Activated CD4-positive, alpha-beta T cell treated with anti-CD3 and anti-CD28 coated beads, Interleukin-2, Interleukin-4, amounts not matched to agents 100 ng/mL and 50 ng/mL, durations not matched to agents 16 hours and 8 hours (primary cell): ENCODE data around the gene KLK7.
"Not testable (repeated sequence)": the region's sequence is repeated elsewhere in the genome, so short reads cannot be mapped to it uniquely, and the experiment has no call there.

Source experiments
- DNase-seq: peaks from one replicate; pipeline ENCODE4 v3.0.0-alpha.2; 2020; ENCODE audit warnings: low spot score

KLK7 gene

GRCh38 chr19:51010066-51010795, 26.5 kb upstream of the KLK7 start:
- DNase-seq, result no peak

GRCh38 chr19:51009061-51009891, 25.6 kb upstream of the KLK7 start:
- DNase-seq, result no peak

GRCh38 chr19:51007488-51007887, 23.8 kb upstream of the KLK7 start:
- DNase-seq, result no peak

DNA sequence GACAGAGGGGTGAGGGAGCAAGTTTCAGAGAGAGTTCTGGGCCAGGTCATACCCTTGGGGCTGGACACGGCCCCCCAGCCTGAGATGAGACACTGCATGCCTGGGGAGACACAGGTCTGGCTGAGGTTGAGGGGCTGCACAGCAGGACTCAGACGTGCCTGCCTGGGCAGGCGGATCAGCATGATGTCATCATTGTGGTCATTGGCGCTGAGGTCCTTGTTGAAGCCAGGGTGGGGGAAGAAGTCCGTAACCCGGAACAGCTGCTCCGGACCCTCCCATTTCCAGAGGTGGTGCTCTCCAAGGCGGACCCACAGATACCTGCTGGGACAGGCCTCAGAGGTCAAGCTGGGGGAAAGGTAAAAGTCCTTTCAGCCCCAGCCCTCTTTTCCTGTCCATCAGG, 22.7 kb upstream of the KLK7 start:
- no peak for DNase-seq

GRCh38 chr19:51005248-51005647, 21.5 kb upstream of the KLK7 start:
- DNase-seq, result no peak

DNA sequence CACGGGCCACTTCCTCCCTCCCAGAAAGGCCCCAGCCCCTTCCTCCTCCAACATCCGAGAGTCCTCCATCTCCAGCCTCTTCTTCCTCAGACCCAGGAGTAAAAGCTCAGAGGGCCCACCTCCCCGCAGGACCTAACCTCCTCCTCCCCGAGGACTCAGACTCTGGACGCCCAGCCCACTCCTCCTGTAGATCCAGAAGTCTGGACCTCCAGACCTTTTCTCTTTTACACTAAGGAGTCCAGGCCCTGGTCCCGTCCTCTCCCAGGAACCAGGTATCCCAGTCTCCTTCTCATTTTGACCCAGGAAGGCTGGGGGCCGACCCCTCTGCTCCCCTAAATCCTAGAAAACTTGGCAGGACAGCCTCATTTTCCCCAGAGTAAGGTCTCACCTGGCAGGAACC, 19.6 kb upstream of the KLK7 start:
- no peak for DNase-seq

DNA sequence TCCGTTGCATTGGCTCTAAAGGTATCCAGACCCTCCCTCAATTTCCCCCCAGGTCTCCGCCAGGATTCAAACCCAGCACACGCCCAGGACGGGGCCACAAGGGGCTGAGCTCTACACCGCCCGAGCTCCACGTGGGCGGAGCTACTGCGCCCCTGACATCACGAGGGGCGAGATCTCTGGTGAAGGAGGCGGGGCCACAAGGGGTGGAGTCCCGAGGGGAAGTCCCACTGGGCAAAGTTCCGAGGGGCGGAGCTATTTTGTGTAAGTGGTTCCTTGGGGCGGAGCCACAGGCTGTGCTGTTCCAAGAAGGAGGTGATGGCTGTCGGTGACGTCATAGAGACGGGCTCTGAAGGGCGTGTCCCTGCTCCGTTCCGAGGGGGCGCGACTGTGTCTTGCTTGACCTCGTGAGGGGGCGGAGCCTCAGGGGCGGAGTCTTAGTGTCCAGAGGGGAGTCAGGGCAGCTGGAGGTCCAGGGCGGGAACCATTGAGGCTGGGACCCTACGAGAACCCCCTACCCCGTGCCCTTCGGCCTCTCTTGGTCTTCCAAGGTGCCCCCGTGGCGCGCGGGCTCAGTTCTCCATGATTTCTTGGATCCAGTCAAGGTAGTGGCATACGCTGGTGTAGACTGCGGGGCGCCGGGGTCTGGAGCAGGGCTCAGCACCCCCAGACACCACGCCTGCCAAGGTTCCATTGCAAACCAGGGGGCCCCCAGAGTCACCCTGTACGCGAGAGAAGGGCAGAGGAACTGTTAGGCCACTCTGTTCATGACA, 19.0 kb upstream of the KLK7 start:
- peak; percentile 31 for DNase-seq

- no peak for DNase-seq
These were observed 18.4 kb upstream of the KLK7 start for GRCh38 chr19:51002089-51002532.

DNA sequence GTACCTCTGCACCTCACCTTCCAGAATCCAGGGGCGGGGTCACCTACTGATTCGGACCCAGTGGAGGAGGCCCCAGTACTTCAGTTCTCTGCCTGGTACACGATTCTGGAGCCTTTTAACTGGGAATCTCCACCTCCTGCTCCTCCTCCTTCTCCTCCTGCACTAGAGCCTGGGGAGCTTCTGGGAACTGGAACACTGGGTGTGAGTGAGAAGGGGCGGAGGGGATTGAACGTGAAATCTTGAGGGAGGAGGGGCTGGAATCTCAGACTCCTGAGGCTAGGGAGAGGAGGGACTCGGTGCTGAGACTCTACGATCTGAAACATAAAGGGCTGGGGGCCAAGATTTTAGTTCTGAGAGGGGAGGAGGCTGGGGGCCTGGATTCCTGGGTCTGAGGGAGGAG, 17.8 kb upstream of the KLK7 start, which contains the start of gene KLK8:
Gene KLK8 (minus strand): TSS at position 90 of the 400 bp plus-strand sequence. CDS start 437 bp downstream, outside the sequence.
- DNase-seq, result no peak

DNA sequence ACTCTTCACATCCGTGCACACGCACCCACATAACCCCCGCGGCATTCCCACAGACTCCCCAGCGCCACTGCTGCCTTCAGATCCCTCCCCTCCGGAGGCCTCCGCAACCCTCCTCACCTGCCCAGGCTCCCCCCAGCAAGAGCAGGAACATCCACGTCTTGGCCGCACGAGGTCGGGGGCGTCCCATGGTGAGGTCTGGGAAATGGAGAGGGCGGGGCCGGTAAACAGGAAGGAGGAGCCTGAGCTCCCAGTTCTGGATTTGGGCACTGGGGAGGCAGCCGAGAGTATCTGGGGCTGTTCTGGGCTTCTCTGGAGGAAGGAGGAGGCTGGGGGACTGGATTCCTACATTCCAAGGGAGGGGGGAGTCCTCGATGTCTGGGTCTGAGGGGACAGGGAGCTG, 17.3 kb upstream of the KLK7 start:
- no peak for DNase-seq

- no peak for DNase-seq
These were observed 16.7 kb upstream of the KLK7 start for GRCh38 chr19:51000426-51000825.

DNA sequence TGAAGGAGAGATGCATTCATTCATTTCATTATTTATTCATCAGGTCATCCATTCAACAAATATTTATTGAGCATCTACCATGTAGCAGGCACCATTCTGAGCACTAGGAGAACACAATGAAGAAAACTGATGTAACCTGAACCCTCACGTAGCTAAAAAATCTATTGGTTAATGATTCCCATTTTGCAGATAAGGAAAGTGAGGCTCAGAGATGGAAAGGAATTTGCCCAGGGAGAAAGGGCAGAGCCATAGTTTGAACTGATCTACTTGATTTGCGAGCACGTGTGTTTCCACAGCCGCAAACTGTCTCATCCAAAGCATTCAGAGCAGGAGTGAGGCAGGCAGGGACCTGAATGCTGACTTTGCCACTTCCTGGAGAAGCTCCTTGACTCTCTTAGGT, 15.0 kb upstream of the KLK7 start:
- DNase-seq, result no peak

DNA sequence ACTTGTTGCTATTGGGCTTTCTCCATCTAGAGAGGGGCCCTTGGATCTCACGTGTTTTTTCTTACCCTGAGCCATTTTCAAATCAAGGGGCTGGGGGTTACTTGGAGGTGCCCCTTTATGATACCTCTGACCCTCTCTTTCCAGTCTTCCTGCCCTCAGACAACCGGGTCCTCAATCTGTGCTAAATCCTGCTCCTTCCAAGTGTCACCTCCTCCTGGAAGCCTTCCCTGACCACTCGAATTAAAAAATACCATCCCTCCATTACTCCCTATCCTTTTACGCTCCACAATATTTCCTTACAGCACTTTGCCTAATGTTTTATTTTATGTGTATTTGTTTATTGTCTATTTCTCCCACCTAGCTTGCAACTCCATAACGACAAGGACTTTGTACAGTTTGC, 14.3 kb upstream of the KLK7 start:
- DNase-seq, result no peak

GRCh38 chr19:50994129-50994528, 10.4 kb upstream of the KLK7 start:
- DNase-seq, result no peak

DNA sequence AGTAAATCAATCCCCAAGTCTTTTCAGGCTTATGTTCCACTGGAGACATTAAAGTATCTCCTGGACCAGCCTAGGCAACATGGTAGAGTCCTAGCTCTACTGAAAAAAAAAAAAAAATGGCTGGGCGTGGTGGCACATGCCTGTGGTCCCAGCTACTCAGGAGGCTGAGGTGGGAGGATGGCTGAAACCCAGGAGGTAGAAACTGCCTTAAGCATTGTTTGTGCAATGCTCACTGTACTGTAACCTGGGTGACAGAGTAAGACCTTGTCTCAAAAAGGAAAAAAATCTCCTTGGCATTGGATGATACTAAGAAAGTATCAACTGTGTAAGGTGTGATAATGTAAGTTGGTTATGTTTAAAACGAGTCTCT, 8.9 kb upstream of the KLK7 start:
- DNase-seq, result no peak

GRCh38 chr19:50984416-50984815, 699 bp upstream of the KLK7 start:
- DNase-seq, result not testable (repeated sequence)

DNA sequence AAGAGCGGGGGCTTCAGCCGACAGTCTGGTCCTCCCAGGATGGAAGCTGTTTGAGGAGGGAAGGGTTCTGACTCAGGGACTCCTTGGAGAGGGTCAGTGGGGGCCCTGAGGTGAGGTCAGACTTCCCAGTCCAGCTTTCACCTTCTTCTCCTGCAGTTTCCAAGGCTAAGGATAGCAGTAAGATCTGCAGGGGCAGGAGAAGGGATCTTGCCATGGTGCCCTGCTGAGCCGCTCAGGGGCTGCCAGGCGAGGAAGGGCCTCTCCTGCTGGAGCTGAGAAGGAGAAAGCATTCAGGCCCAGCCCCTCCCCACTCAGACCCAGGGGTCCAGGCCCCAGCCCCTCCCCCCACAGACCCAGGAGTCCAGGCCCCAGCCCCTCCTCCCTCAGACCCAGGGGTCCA, 1.5 kb downstream of the KLK7 start:
- DNase-seq, result no peak

GRCh38 chr19:50981587-50982146, 2.0 kb downstream of the KLK7 start:
- DNase-seq, result no peak

DNA sequence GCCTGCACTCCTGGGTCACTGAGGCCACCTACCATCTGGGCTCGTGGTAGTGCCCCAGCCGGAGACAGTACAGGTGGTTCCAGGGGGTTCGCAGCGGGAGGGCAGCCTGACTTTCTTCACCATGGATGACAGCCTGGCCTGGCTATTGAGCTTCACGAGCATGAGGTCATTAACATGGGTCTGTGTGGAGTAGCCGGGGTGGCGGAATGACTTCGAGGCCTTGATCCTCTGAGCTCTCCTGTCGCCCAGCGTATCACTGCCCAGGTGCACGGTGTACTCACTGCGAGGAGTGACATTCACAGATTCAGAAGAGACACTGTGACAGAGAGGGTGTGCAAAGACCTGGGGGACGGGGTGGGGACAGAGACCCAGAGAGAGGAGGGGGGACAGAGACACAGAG, 3.5 kb downstream of the KLK7 start:
- DNase-seq, result no peak

DNA sequence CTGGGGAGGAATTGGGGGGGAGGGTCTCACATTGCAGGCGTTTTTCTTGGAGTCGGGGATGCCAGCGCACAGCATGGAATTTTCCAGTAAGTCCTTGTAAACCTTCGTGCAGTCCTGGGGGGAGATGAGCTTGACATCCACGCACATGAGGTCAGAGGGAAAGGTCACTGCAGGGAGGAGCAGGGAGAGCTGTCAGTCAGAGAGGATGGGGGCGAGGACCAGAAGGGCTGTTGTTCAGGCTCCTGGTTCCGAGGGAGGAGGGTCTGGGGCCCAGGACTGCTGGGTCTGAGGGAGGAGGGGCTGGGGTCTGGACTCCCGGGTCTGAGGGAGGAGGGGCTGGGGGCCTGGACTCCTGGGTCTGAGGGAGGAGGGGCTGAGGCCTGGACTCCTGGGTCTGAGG, 4.0 kb downstream of the KLK7 start:
- no peak for DNase-seq

DNA sequence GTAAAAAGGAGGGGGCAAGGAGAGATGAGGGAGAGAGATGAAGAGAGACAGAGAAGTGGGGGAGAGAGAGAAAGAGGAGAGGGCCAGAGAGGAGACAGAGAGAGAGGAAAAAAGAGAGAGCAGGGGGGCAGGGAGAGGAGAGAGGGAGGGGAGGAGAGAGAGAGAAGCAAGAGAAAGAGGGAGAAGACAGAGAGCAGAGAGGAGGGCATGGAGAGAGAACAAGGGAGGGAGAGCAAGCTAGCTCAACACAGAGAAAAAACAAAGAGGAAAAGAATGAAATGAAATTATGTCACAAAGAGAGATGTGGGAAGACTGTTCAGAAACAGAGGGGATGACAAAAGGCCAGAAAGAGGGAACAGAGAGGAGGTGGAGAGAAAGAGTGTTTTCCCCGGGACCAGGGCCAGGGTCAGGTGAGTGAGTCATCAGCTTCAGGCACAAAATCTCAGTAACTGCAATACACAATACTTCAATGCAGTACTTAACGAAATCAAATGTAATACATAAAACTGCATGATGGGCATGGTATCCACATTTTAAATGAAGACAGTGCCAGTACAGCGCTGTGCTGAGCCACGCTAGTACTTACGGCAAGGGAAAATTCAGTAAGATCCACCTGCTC, 4.8 kb downstream of the KLK7 start:
- DNase-seq, result no peak

DNA sequence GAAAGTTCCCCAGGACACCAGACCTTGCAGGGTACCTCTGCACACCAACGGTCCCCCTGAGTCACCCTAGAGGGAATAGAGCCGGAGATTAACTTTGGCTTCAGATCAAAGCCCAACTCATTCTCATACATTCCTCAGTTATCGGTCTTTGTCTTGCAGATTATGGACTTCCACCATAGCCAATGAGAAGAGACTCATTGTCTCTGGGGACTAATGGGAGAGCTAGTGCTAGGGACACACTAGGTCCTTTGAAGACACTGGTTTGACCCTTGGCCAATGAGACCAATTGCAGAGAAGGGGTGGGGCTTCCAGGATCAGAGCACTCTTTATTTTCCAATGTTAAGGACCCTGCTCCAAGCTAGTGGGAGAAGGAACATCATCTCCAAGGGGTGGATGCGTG, 6.1 kb downstream of the KLK7 start:
- DNase-seq, result no peak
